GM18868 (cell line): ENCODE measurements around the gene ARL17B.
"Not testable (repeated sequence)": the region's sequence is repeated elsewhere in the genome, so short reads cannot be mapped to it uniquely, and the experiment has no call there.

Experiments used
- ATAC-seq: cut with Tn5 transposase; IDR thresholded peaks from one replicate; pipeline ENCODE4 v1.9.1; 2021; ENCODE audit warnings: mild to moderate bottlenecking, moderate library complexity; ENCODE audit not compliant: unreplicated experiment

The ARL17B gene

GRCh38 chr17:46361755-46362154, at the start of gene ARL17B:
Gene ARL17B, minus strand, starts transcription at chr17:46361766. Its CDS starts 3,369 bp downstream, at chr17:46358397.
- peak; percentile 88 for ATAC-seq

- ATAC-seq, result not testable (repeated sequence)
These were observed 48.3 kb upstream of the ARL17B start for GRCh38 chr17:46409864-46410263.

GRCh38 chr17:46407155-46407554, 45.6 kb upstream of the ARL17B start:
- ATAC-seq, result not testable (repeated sequence)

- not testable (repeated sequence) for ATAC-seq
These were observed 39.6 kb upstream of the ARL17B start for GRCh38 chr17:46401033-46401787.

- not testable (repeated sequence) for ATAC-seq
These were observed 39.0 kb upstream of the ARL17B start for GRCh38 chr17:46400543-46400942.

GRCh38 chr17:46399993-46400392, 38.4 kb upstream of the ARL17B start:
- not testable (repeated sequence) for ATAC-seq

- not testable (repeated sequence) for ATAC-seq
These were observed 34.7 kb upstream of the ARL17B start for GRCh38 chr17:46396292-46396691.

GRCh38 chr17:46393702-46394101, 32.1 kb upstream of the ARL17B start:
- ATAC-seq, result not testable (repeated sequence)

GRCh38 chr17:46385491-46385890, 23.9 kb upstream of the ARL17B start:
- ATAC-seq, result not testable (repeated sequence)

- ATAC-seq, result not testable (repeated sequence)
These were observed 21.6 kb upstream of the ARL17B start for GRCh38 chr17:46383118-46383517.

- not testable (repeated sequence) for ATAC-seq
These were observed 11.9 kb upstream of the ARL17B start for GRCh38 chr17:46373418-46373817.

- peak; percentile 80 for ATAC-seq
These were observed 11.0 kb upstream of the ARL17B start for GRCh38 chr17:46372236-46373229.

GRCh38 chr17:46367520-46367919, 6.0 kb upstream of the ARL17B start:
- ATAC-seq, result not testable (repeated sequence)

- peak; percentile 62 for ATAC-seq
These were observed 326 bp downstream of the ARL17B start for GRCh38 chr17:46361145-46361735.

GRCh38 chr17:46353856-46354255, 7.7 kb downstream of the ARL17B start:
- ATAC-seq, result not testable (repeated sequence)

GRCh38 chr17:46349060-46349459, 12.5 kb downstream of the ARL17B start:
- ATAC-seq, result not testable (repeated sequence)

GRCh38 chr17:46348345-46348744, 13.2 kb downstream of the ARL17B start:
- ATAC-seq, result peak; percentile 76

- ATAC-seq, result not testable (repeated sequence)
These were observed 19.4 kb downstream of the ARL17B start for GRCh38 chr17:46342131-46342530.

GRCh38 chr17:46341220-46341619, 20.3 kb downstream of the ARL17B start:
- ATAC-seq, result not testable (repeated sequence)

- ATAC-seq, result not testable (repeated sequence)
These were observed 66.7 kb downstream of the ARL17B start, which contains the start of gene LRRC37A for GRCh38 chr17:46294831-46295230. Gene LRRC37A, plus strand, starts transcription at chr17:46295131. Its CDS starts 3 bp downstream, at chr17:46295134.

- ATAC-seq, result not testable (repeated sequence)
These were observed 69.9 kb downstream of the ARL17B start for GRCh38 chr17:46291618-46292017.
